HEK293T (cell line): ENCODE data around the gene SLC25A1.

Experiments used
- BHLHE40 ChIP-seq: fragments of 450-650 bp; IDR thresholded peaks from 2 replicates; pipeline ENCODE4 v1.6.1; 2016; ENCODE audit warnings: mild to moderate bottlenecking, moderate library complexity, borderline replicate concordance
- HDGF ChIP-seq: fragments of 450-650 bp; IDR thresholded peaks from 2 replicates; pipeline ENCODE4 v1.6.1; 2017; ENCODE audit warnings: antibody characterized with exemption, borderline replicate concordance

- TF ChIP-seq BHLHE40 (no peak), HDGF (no peak)
These were observed 19.7 kb upstream of the SLC25A1 start for GRCh38 chr22:19197997-19198865.
